Esophagus squamous epithelium (tissue), 5 donors: ENCODE data around the gene SPRY1. TPM values are rescaled to one million over a fixed set of nuclear protein-coding genes. Genes with fewer than 3 reads are reported as not detected.

Experiments
- DNase-seq: peaks from one replicate; lab custom pipeline; 2025; lab: John Stamatoyannopoulos, UW
- H3K27ac ChIP-seq, 4 donors: fragments of 200-600 bp; sonication (generic); one replicate each; pipeline ENCODE4 v1.5.1; 2016 to 2019; ENCODE audit warnings: mild to moderate bottlenecking in 1 of 4
- H3K27me3 ChIP-seq, 4 donors: fragments of 200-600 bp; sonication (generic); 1 replicate in 3 of 4; 2 replicates in 1 of 4; pipeline versions ENCODE4 v1.5.1 to v1.6.0; 2017 to 2021; ENCODE audit warnings: antibody characterized with exemption in 1 of 4
- H3K36me3 ChIP-seq, 3 donors: fragments of 200-600 bp; sonication (generic); one replicate each; pipeline ENCODE4 v1.5.1; 2016 to 2019
- H3K4me1 ChIP-seq, 3 donors: fragments of 200-600 bp; sonication (generic); one replicate each; pipeline ENCODE4 v1.5.1; 2017 to 2019
- H3K4me3 ChIP-seq, 4 donors: fragments of 200-600 bp; sonication (generic); 1 replicate in 3 of 4; 2 replicates in 1 of 4; pipeline ENCODE4 v1.5.1; 2016 to 2019; ENCODE audit warnings: mild to moderate bottlenecking in 2 of 4, moderate library complexity in 1 of 4
- H3K9me3 ChIP-seq, 3 donors: fragments of 200-600 bp; sonication (generic); one replicate each; pipeline ENCODE4 v1.5.1; 2016 to 2019
- POLR2A ChIP-seq, 4 donors: fragments of 450-650 bp; IDR thresholded peaks; one replicate each; pipeline ENCODE4 v1.6.1; 2017; ENCODE audit warnings: antibody characterized with exemption in 4 of 4, mild to moderate bottlenecking in 4 of 4, moderate library complexity in 3 of 4
- WGBS, 2 donors: methylation state at CpG; one replicate each; pipeline ENCODE4 v1.1.5; 2018; 5-methylcytosine and 5-hydroxymethylcytosine counted together
- intact Hi-C: fragments of 100-400 bp; cut with DNase I; formaldehyde crosslinking; loops from one replicate; pipeline ENCODE4 v1.15.0; 2022
- total RNA-seq, 4 donors: library from RNA; depleted of rRNA; stranded (reverse); fragments of >200 nt; gene quantifications; one replicate each; pipeline ENCODE4 v1.1.0, GENCODE V29; 2016
- TF ChIP-seq, protein P1 (sequence below), 6 experiments: fragments of 450-650 bp in 4 of 6; fragments of 200-600 bp in 2 of 6; sonication (generic) in 2 of 6; IDR thresholded peaks; one replicate each; pipeline ENCODE4 v1.5.1; 2016 to 2019; ENCODE audit warnings: antibody characterized with exemption in 6 of 6, mild to moderate bottlenecking in 4 of 6, moderate library complexity in 4 of 6
- donor health status: DM: yes; HTN: yes; CAD: no.

Gene SPRY1
- total RNA-seq, 4 donors from 2014 or later = 14.2 to 60.3 (median 23.2) TPM

DNA sequence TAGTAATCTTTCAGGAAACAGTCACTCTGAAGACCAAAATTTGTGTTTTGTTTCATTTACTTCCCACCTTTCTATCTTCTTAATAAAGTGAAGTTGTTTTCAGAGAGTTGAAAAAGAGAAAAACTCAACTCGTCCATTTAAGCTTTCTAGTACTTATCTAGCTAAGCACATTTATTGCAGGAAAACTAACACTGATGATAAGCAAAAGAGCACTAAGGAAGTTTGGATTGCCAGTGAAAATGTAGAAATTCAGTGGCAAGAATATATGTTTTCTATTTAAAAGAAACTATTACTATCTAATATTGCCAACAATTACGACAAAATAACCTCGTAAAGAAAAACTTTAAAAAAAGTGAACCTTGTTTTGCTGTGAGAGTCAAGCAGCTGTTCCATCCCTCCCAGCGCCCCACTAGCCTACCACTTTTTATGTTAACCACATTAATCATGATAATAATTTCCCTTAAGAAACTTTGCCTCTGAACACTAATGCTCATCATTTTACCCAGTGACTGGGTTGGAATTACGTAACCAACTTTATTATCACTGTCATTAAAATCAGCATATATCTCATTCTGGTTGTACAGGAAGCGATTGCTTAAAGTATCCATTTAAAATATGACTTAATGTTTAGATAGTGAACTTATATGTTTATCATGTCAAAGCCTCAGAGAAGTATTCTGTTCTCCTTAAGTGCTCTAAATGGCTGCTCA lies 24.8 kb downstream of the SPRY1 start:
- Histone ChIP-seq H3K4me3 (no peak overlapping the region), H3K27ac (no peak overlapping the region), H3K9me3 (no peaks in the 10 kb centered on the region), H3K36me3 (no peaks in the 10 kb centered on the region), H3K27me3 (no peaks in the 10 kb centered on the region), H3K4me1 (peaks cover 0 to 22% (median 0%) of the 10 kb centered on the region in 3 donors)
- intact Hi-C loops = no loop called here
- no peak for TF ChIP-seq POLR2A (IDR thresholded peaks at IDR 0.05)
- TF ChIP-seq, protein P1, sequence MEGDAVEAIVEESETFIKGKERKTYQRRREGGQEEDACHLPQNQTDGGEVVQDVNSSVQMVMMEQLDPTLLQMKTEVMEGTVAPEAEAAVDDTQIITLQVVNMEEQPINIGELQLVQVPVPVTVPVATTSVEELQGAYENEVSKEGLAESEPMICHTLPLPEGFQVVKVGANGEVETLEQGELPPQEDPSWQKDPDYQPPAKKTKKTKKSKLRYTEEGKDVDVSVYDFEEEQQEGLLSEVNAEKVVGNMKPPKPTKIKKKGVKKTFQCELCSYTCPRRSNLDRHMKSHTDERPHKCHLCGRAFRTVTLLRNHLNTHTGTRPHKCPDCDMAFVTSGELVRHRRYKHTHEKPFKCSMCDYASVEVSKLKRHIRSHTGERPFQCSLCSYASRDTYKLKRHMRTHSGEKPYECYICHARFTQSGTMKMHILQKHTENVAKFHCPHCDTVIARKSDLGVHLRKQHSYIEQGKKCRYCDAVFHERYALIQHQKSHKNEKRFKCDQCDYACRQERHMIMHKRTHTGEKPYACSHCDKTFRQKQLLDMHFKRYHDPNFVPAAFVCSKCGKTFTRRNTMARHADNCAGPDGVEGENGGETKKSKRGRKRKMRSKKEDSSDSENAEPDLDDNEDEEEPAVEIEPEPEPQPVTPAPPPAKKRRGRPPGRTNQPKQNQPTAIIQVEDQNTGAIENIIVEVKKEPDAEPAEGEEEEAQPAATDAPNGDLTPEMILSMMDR (IDR thresholded peaks at IDR 0.05) = no peak
- no peak for DNase-seq
- 75 to 84% methylated on average over 6 of the region's 6 CpGs for WGBS, 2 donors

DNA sequence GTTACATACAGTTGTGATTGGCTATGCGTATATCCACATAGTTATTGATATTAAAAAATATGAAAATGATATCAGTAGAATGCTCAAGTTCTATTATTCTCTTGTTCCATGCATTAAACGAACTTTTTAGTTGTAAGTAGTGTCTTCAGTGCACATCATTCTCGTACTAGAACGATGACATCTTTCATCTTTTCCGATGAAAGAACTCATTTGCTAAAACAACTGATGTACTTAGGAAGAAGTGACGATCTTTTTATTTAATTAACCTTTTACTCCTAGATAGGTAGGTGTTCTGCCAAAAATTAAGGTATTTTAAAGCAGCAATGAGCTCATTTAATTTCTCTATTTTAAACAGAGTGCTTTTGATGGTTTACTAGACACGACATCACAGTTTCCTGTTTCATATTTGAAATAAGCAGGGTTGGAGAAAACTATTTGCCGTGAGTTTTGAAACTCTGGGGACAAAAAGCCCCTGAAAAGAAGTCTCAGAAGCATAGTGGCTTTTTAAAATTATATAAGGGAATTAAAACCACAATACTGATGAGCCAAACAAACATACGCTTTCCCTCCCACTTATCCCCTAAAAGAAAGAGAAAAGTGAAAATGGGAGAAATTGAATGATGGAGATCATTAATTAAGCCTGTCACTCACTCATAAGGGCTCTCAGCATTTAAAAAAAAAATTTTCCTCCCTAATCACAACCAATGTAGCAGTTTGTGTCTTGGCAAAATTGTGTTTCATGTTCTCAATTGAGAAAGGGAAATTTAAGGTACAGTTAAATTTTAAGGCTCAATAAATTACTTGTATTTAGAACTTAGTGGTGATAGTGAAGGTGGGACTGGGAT lies 25.6 kb downstream of the SPRY1 start:
- Histone ChIP-seq H3K9me3 (no peaks in the 10 kb centered on the region), H3K4me3 (no peak overlapping the region), H3K4me1 (peaks cover 0 to 20% (median 0%) of the 10 kb centered on the region in 3 donors), H3K27ac (peak overlapping the region in 1 of 4 donors; percentile 11), H3K36me3 (no peaks in the 10 kb centered on the region), H3K27me3 (no peaks in the 10 kb centered on the region)
- TF ChIP-seq POLR2A (IDR thresholded peaks at IDR 0.05) = no peak
- TF ChIP-seq, protein P1 (IDR thresholded peaks at IDR 0.05) = no peak
- intact Hi-C loops = no loop called here
- WGBS, 2 donors = 69 to 74% methylated on average over 9 of the region's 9 CpGs
- DNase-seq = no peak

- peaks cover 0 to 4% (median 0%) of the 10 kb centered on the region in 3 donors for H3K4me1 ChIP-seq
These were observed 27.2 kb downstream of the SPRY1 start for GRCh38 chr4:123423819-123424218.

GRCh38 chr4:123427951-123428350 lies 31.4 kb downstream of the SPRY1 start:
- Histone ChIP-seq H3K27ac (no peak overlapping the region), H3K27me3 (no peaks in the 10 kb centered on the region), H3K9me3 (no peaks in the 10 kb centered on the region), H3K36me3 (no peaks in the 10 kb centered on the region), H3K4me1 (no peaks in the 10 kb centered on the region), H3K4me3 (no peak overlapping the region)
- WGBS, 2 donors = 81 to 94% methylated on average over 3 of the region's 3 CpGs
- TF ChIP-seq, protein P1 (IDR thresholded peaks at IDR 0.05) = no peak
- no peak for TF ChIP-seq POLR2A (IDR thresholded peaks at IDR 0.05)
- DNase-seq = no peak
- intact Hi-C loops = no loop called here

More at GRCh38 chr4:123423819-123424218, 27.2 kb downstream of the SPRY1 start:
- TF ChIP-seq, protein P1 (IDR thresholded peaks at IDR 0.05) = no peak
- no peak for TF ChIP-seq POLR2A (IDR thresholded peaks at IDR 0.05)
- DNase-seq = no peak
- no peak overlapping the region for H3K27ac ChIP-seq
- no peaks in the 10 kb centered on the region for H3K36me3 ChIP-seq
- H3K9me3 ChIP-seq = no peaks in the 10 kb centered on the region
- H3K27me3 ChIP-seq = no peaks in the 10 kb centered on the region
- no peak overlapping the region for H3K4me3 ChIP-seq
- intact Hi-C loops = no loop called here
- 86 to 87% methylated on average over 5 of the region's 5 CpGs for WGBS, 2 donors

GRCh38 chr4:123430031-123430430 lies 33.4 kb downstream of the SPRY1 start:
- intact Hi-C loops = no loop called here
- Histone ChIP-seq H3K27ac (no peak overlapping the region), H3K27me3 (no peaks in the 10 kb centered on the region), H3K36me3 (no peaks in the 10 kb centered on the region), H3K9me3 (no peaks in the 10 kb centered on the region), H3K4me1 (no peaks in the 10 kb centered on the region), H3K4me3 (no peak overlapping the region)
- TF ChIP-seq, protein P1 (IDR thresholded peaks at IDR 0.05) = no peak
- TF ChIP-seq POLR2A (IDR thresholded peaks at IDR 0.05) = no peak
- DNase-seq = no peak
- whole genome bisulfite sequencing, 2 donors = 75 to 81% methylated on average over 2 of the region's 3 CpGs
